Glutamatergic neuron (in vitro differentiated cells): ENCODE data around the gene CCNL2. TPM values are rescaled to one million over a fixed set of nuclear protein-coding genes. Genes with fewer than 3 reads are reported as not detected.
"Not testable (repeated sequence)": the region's sequence is repeated elsewhere in the genome, so short reads cannot be mapped to it uniquely, and the experiment has no call there.

Source experiments
- DNase-seq: peaks from one replicate; pipeline ENCODE4 v3.0.0; 2022
- H3K27ac Mint-ChIP-seq: one replicate; pipeline ENCODE4 v1.8.0; 2020; ENCODE audit warnings: mild to moderate bottlenecking, mixed read lengths, inconsistent platforms; ENCODE audit not compliant: unreplicated experiment
- H3K27me3 Mint-ChIP-seq: one replicate; pipeline ENCODE4 v1.8.0; 2020; ENCODE audit warnings: mild to moderate bottlenecking, moderate library complexity, mixed read lengths, inconsistent platforms; ENCODE audit not compliant: unreplicated experiment
- H3K36me3 Mint-ChIP-seq: one replicate; pipeline ENCODE4 v1.8.0; 2020; ENCODE audit warnings: mild to moderate bottlenecking, mixed read lengths, inconsistent platforms; ENCODE audit not compliant: unreplicated experiment
- H3K4me1 Mint-ChIP-seq: one replicate; pipeline ENCODE4 v1.8.0; 2020; ENCODE audit warnings: mild to moderate bottlenecking, low read depth, mixed read lengths, inconsistent platforms; ENCODE audit not compliant: unreplicated experiment
- H3K4me3 Mint-ChIP-seq: one replicate; pipeline ENCODE4 v1.8.0; 2020; ENCODE audit warnings: mild to moderate bottlenecking, mixed read lengths, inconsistent platforms; ENCODE audit not compliant: unreplicated experiment
- H3K9me3 Mint-ChIP-seq: one replicate; pipeline ENCODE4 v1.8.0; 2020; ENCODE audit warnings: mild to moderate bottlenecking, moderate library complexity, mixed read lengths, inconsistent platforms; ENCODE audit not compliant: unreplicated experiment
- total RNA-seq: library from RNA; stranded (reverse); fragmentation: NEBNext Ultra II Directional; extraction: Animal tissue kit (Norgen Biotek cat#: 25700); gene quantifications from one replicate; pipeline ENCODE4 v1.2.1, GENCODE V29; 2021; ENCODE audit not compliant: unreplicated experiment
- TF ChIP-seq, protein P1 (sequence below): fragments of 200-600 bp; sonication (generic); IDR thresholded peaks from one replicate; pipeline ENCODE4 v1.5.0; 2021; ENCODE audit not compliant: partially characterized antibody, unreplicated experiment

The CCNL2 gene
- total RNA-seq, 1 donor from 2014 or later, result 394 TPM

DNA sequence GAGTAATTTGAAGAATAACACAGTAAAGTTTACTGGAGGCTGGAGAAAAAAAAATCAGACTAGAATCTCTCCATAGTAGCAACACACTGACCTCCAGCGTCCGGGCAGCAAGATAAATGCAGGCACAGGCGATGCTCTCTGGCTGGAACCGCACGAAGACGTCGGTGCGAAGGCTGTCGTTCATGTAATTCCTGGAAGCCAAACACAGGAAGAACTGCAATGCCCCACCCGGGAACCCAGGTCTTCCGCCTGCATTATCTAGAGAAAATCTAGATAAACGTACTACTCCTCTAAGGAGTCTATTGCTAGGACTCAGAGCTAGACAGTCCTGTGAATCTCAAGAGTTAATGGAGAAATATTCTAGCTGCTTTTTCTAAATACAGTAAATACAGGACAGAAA, 8.5 kb downstream of the CCNL2 start:
- no peak overlapping the region for H3K4me3 Mint-ChIP-seq
- peaks cover 6% of the 10 kb centered on the region for H3K9me3 Mint-ChIP-seq
- peaks cover 4% of the 10 kb centered on the region for H3K27me3 Mint-ChIP-seq
- H3K27ac Mint-ChIP-seq, result no peak overlapping the region
- H3K36me3 Mint-ChIP-seq, result no peaks in the 10 kb centered on the region
- peaks cover 9% of the 10 kb centered on the region for H3K4me1 Mint-ChIP-seq
- DNase-seq, result no peak
- TF ChIP-seq, protein P1, sequence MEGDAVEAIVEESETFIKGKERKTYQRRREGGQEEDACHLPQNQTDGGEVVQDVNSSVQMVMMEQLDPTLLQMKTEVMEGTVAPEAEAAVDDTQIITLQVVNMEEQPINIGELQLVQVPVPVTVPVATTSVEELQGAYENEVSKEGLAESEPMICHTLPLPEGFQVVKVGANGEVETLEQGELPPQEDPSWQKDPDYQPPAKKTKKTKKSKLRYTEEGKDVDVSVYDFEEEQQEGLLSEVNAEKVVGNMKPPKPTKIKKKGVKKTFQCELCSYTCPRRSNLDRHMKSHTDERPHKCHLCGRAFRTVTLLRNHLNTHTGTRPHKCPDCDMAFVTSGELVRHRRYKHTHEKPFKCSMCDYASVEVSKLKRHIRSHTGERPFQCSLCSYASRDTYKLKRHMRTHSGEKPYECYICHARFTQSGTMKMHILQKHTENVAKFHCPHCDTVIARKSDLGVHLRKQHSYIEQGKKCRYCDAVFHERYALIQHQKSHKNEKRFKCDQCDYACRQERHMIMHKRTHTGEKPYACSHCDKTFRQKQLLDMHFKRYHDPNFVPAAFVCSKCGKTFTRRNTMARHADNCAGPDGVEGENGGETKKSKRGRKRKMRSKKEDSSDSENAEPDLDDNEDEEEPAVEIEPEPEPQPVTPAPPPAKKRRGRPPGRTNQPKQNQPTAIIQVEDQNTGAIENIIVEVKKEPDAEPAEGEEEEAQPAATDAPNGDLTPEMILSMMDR, result no peak

DNA sequence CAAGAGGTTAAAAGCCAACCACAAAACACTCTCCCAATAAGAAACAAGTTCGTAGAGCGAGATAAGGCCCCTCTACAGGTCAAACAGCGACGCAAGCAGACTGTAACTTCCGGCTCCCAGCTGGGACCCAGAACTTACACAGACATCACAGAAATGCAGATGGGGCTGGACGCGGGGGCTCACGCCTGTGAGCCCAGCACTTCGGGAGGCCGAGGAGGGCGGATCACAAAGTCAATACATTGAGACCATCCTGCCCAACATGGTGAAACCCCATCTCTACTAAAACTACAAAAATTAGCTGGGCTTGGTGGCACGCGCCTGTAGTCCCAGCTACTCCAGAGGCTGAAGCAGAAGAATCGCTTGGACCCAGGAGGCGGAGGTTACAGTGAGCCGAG, 11.1 kb downstream of the CCNL2 start:
- Mint-ChIP-seq H3K4me3 (no peak overlapping the region), H3K9me3 (peaks cover 3% of the 10 kb centered on the region), H3K27ac (no peak overlapping the region), H3K36me3 (no peaks in the 10 kb centered on the region), H3K27me3 (peaks cover 6% of the 10 kb centered on the region), H3K4me1 (peaks cover 3% of the 10 kb centered on the region)
- no peak for DNase-seq
- TF ChIP-seq, protein P1, result no peak

DNA sequence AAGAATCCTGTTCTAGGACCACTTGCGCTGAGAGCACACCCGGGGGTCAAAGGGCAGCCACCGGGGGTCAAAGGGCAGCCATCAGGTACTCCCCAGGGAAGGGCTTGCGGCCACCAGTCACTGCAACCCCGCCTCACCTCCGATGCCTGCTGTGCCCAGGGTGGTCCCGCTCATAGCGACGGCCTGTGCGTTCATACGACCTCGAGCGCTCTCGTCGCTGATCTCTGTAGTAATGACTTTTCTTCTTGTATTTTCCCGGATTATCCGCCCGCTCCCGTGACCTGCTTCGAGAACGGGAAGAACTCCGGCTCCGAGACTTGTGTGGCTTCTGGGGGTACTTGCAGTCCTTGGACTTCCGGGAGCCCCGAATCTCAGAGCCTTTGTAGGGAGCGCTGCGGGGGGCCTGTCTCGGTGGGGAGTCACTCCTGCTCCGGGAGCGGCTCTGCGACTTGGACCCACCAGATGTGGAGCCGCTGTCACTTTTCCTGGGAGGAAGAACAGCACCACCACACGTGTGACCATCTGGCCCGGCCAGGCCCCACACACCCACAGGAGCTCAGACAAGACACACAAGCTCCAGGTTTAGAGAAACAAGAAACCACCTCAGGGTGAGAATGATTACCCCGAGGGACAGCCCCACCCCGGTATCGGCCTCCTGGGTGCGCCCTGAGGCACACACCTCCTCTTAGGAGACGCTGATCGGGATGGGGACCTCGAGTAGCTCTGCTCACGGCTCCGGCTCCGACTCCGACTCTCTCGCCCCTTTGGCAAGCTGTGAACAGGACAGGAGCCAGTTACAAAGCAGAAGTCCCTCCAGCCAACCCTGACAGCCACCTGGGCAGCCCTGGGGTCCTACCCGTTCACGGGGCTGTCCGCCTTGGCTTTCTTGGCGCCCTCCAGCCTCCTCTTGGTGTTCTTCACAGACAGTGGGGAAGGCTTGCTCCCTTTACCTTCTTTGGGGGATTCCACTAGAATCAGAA, 11.7 kb downstream of the CCNL2 start:
- H3K36me3 Mint-ChIP-seq, result no peaks in the 10 kb centered on the region
- TF ChIP-seq, protein P1, result no peak
- H3K9me3 Mint-ChIP-seq, result peaks cover 3% of the 10 kb centered on the region
- peaks cover 3% of the 10 kb centered on the region for H3K4me1 Mint-ChIP-seq
- H3K27me3 Mint-ChIP-seq, result peaks cover 7% of the 10 kb centered on the region
- no peak overlapping the region for H3K4me3 Mint-ChIP-seq
- DNase-seq, result no peak
- H3K27ac Mint-ChIP-seq, result no peak overlapping the region

DNA sequence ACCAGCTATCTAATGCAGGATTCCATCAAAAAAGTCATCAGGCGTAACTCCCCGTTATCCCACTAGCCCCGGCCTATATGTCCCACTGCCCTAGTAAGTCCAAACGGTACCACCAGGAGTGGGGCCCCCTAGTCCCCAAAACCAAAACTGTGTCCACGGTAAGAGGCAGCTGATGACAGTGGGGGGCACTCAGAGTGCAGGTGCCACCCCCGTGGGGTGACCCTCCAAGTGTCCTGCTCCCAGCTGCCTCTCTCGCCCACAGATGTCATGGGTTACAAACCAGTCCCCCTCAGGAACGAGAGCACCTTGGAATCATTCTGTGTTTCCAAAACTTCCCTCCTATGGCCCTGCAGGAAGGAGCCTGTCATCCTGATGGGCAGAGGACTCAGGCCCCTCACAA, 13.2 kb downstream of the CCNL2 start:
- H3K9me3 Mint-ChIP-seq, result peaks cover 3% of the 10 kb centered on the region
- H3K27ac Mint-ChIP-seq, result no peak overlapping the region
- TF ChIP-seq, protein P1, result no peak
- H3K27me3 Mint-ChIP-seq, result peaks cover 9% of the 10 kb centered on the region
- H3K4me1 Mint-ChIP-seq, result peaks cover 6% of the 10 kb centered on the region
- H3K36me3 Mint-ChIP-seq, result no peaks in the 10 kb centered on the region
- H3K4me3 Mint-ChIP-seq, result no peak overlapping the region
- no peak for DNase-seq

DNA sequence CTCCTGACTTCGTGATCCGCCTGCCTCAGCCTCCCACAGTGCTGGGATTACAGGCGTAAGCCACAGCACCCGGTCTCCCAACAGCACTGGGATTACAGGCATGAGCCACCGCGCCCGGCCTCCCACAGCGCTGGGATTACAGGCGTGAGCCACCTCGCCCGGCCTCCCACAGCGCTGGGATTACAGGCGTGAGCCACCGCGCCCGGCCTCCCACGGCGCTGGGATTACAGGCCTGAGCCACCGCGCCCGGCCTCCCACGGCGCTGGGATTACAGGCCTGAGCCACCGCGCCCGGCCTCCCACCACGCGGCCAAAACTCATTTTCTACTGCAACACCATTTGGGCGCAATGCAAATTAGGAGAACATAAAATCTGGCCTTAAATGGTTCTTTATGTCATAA, 13.8 kb downstream of the CCNL2 start:
- not testable (repeated sequence) for H3K27me3 Mint-ChIP-seq, H3K36me3 Mint-ChIP-seq

More for the DNA sequence above, 13.8 kb downstream of the CCNL2 start:
- not testable (repeated sequence) for H3K4me1 Mint-ChIP-seq, DNase-seq, H3K27ac Mint-ChIP-seq, H3K9me3 Mint-ChIP-seq, H3K4me3 Mint-ChIP-seq
